ENCODE data around the gene CBFB.

- no peak for TF ChIP-seq ZNF274 (IDR thresholded peaks at IDR 0.05; ENCODE audit: low read depth, low read length)
- TF ChIP-seq YY1 (IDR thresholded peaks at IDR 0.05; ENCODE audit: insufficient read depth, insufficient read length), result no peak
These were observed 85.8 kb downstream of the CBFB start for GRCh38 chr16:67114793-67115192.

Data from NT2/D1 (cell line).